HCT116 (cell line): ENCODE data around the gene POMT2. TPM values are rescaled to one million over a fixed set of nuclear protein-coding genes. Genes with fewer than 3 reads are reported as not detected.

Source experiments
- ATAC-seq: fragments of 200-7000 bp; cut with Tn5 transposase; 2 replicates; pipeline ENCODE4 v1.9.1; 2020; ENCODE audit warnings: mild to moderate bottlenecking, moderate library complexity
- BruUV-seq: library from RNA; stranded (reverse); fragments of 400-500 nt; replicated peaks from 2 replicates; lab custom pipeline; 2021; lab: Mats Ljungman, UMichigan
- CTCF ChIA-PET: fragments of 300-600 bp; sonication (Branson Sonifier 250); formaldehyde crosslinking; loops from one replicate; lab custom pipeline; 2021; ENCODE audit warnings: antibody characterized with exemption; lab: Charles Lee
- POLR2A ChIA-PET: fragments of 300-600, 350-600 bp; sonication (Branson Sonifier 250); formaldehyde crosslinking; loops from one replicate; lab custom pipeline; 2021; ENCODE audit warnings: antibody characterized with exemption; lab: Charles Lee
- RAD21 ChIA-PET, 2 experiments: fragments of 300-600 bp; sonication (Branson Sonifier 250); formaldehyde crosslinking; loops; one replicate each; lab custom pipeline; 2023; ENCODE audit warnings: low total read pairs in 2 of 2; ENCODE audit not compliant: uncharacterized antibody in 2 of 2, unreplicated experiment in 2 of 2, low non-redundant PET in 1 of 2; lab: Charles Lee
- DNase-seq: peaks from one replicate; pipeline ENCODE4 v3.0.0-alpha.2; 2010; ENCODE audit warnings: low read depth, low spot score
- H2AFZ ChIP-seq: fragments of 200-600 bp; shearing (Covaris generic), sonication (generic); 2 replicates; pipeline ENCODE4 v1.6.1; 2017; ENCODE audit warnings: low read depth, mixed run types, mixed read lengths, antibody characterized with exemption, low read length; ENCODE audit not compliant: poor library complexity, severe bottlenecking
- H3K27ac ChIP-seq: 2 replicates; pipeline ENCODE4 v1.5.1; 2012; ENCODE audit warnings: low read depth, low read length
- H3K27me3 ChIP-seq: fragments of 200-600 bp; sonication (generic); 2 replicates; pipeline ENCODE4 v1.6.1; 2016; ENCODE audit warnings: mixed run types, low read length, mixed read lengths; ENCODE audit not compliant: insufficient read depth
- H3K36me3 ChIP-seq, 2 experiments: fragments of 200-500 bp in 1 of 2; fragments of 200-600 bp in 1 of 2; sonication (Bioruptor generic) in 1 of 2; sonication (generic) in 1 of 2; 2 replicates each; pipeline versions ENCODE4 v1.5.1 to v1.6.1; 2014 to 2016; ENCODE audit warnings: low read length in 2 of 2, inconsistent platforms in 1 of 2, mixed read lengths in 1 of 2, mixed run types in 1 of 2; ENCODE audit not compliant: insufficient read depth in 2 of 2, control insufficient read depth in 1 of 2
- H3K4me1 ChIP-seq, 2 experiments: fragments of 200-600 bp in 1 of 2; sonication (generic) in 1 of 2; 2 replicates each; pipeline versions ENCODE4 v1.5.1 to v1.6.1; 2012 to 2017; ENCODE audit warnings: low read length in 2 of 2, inconsistent platforms in 1 of 2, mild to moderate bottlenecking in 1 of 2, mixed read lengths in 1 of 2, mixed run types in 1 of 2, moderate library complexity in 1 of 2; ENCODE audit not compliant: insufficient read depth in 2 of 2, control insufficient read depth in 1 of 2
- H3K4me2 ChIP-seq: fragments of 200-600 bp; sonication (generic); 2 replicates; pipeline ENCODE4 v1.6.1; 2017; ENCODE audit warnings: mixed run types, low read length, mixed read lengths
- H3K4me3 ChIP-seq, 2 experiments: fragments of 200-600 bp in 1 of 2; sonication (generic) in 1 of 2; replicated peaks in 1 of 2; 2 replicates each; pipeline ENCODE4 v1.5.1; 2011 to 2016; ENCODE audit warnings: low read length in 2 of 2, control low read depth in 1 of 2, low read depth in 1 of 2, mild to moderate bottlenecking in 1 of 2, mixed read lengths in 1 of 2, mixed run types in 1 of 2
- H3K79me2 ChIP-seq: fragments of 200-600 bp; sonication (generic); 2 replicates; pipeline ENCODE4 v1.6.1; 2017; ENCODE audit warnings: mild to moderate bottlenecking, mixed run types, low read length, moderate library complexity, mixed read lengths; ENCODE audit not compliant: insufficient read depth
- H3K9ac ChIP-seq: fragments of 200-600 bp; sonication (generic); 2 replicates; pipeline ENCODE4 v1.6.1; 2016; ENCODE audit warnings: low read length, mixed read lengths
- H3K9me2 ChIP-seq: fragments of 200-600 bp; sonication (generic), shearing (Covaris generic); 2 replicates; pipeline ENCODE4 v1.6.1; 2017; ENCODE audit warnings: mixed run types, mild to moderate bottlenecking, moderate library complexity; ENCODE audit not compliant: insufficient read depth
- H3K9me3 ChIP-seq, 2 experiments: fragments of 200-500 bp in 1 of 2; fragments of 200-600 bp in 1 of 2; sonication (Bioruptor generic) in 1 of 2; sonication (generic) in 1 of 2; 2 replicates each; pipeline ENCODE4 v1.6.1; 2014 to 2017; ENCODE audit warnings: low read length in 2 of 2, mixed read lengths in 2 of 2, inconsistent platforms in 1 of 2, low read depth in 1 of 2, mild to moderate bottlenecking in 1 of 2, mixed run types in 1 of 2, moderate library complexity in 1 of 2; ENCODE audit not compliant: control insufficient read depth in 1 of 2, insufficient read depth in 1 of 2
- H4K20me1 ChIP-seq: fragments of 200-600 bp; sonication (generic), shearing (Covaris generic); 2 replicates; pipeline ENCODE4 v1.6.1; 2017; ENCODE audit warnings: mixed run types, mild to moderate bottlenecking, moderate library complexity; ENCODE audit not compliant: insufficient read depth
- FOSL1 ChIP-seq: IDR thresholded peaks from 2 replicates; pipeline ENCODE4 v1.6.1; 2012; ENCODE audit warnings: low read depth
- RAD21 ChIP-seq: IDR thresholded peaks from 2 replicates; pipeline ENCODE4 v1.6.1; 2012; ENCODE audit warnings: low read depth, mild to moderate bottlenecking
- SIN3A ChIP-seq: IDR thresholded peaks from 2 replicates; pipeline ENCODE4 v1.6.1; 2012; ENCODE audit warnings: low read depth
- SRF ChIP-seq: IDR thresholded peaks from 2 replicates; pipeline ENCODE4 v1.6.1; 2012; ENCODE audit warnings: low read depth
- TCF7L2 ChIP-seq: IDR thresholded peaks from 2 replicates; pipeline ENCODE4 v1.7.0; 2011; ENCODE audit warnings: borderline replicate concordance, inconsistent platforms; ENCODE audit not compliant: insufficient read depth, insufficient read length; ENCODE audit errors: extremely low read depth
- YY1 ChIP-seq: IDR thresholded peaks from 2 replicates; pipeline ENCODE4 v1.6.1; 2011; ENCODE audit warnings: low read length, low read depth, moderate library complexity, mild to moderate bottlenecking; ENCODE audit not compliant: insufficient replicate concordance; ENCODE audit errors: extremely low read depth
- ZNF274 ChIP-seq: fragments of 200-500 bp; sonication (Bioruptor generic); IDR thresholded peaks from 2 replicates; pipeline ENCODE4 v1.6.1; 2014; ENCODE audit warnings: mild to moderate bottlenecking, low read depth, low read length, inconsistent platforms
- intact Hi-C: fragments of 100-400 bp; cut with micrococcal nuclease; formaldehyde crosslinking; loops from 2 replicates; pipeline ENCODE4 v1.10.0; 2022
- total RNA-seq: library from RNA; stranded (reverse); gene quantifications from one replicate; pipeline ENCODE4 v1.2.1, GENCODE V29; 2021; ENCODE audit not compliant: unreplicated experiment
- TF ChIP-seq, protein P1 (sequence below): IDR thresholded peaks from 2 replicates; pipeline ENCODE4 v1.6.1; 2012

Gene POMT2
- total RNA-seq, 1 experiment from 2014 or later, result 30.2 TPM

DNA sequence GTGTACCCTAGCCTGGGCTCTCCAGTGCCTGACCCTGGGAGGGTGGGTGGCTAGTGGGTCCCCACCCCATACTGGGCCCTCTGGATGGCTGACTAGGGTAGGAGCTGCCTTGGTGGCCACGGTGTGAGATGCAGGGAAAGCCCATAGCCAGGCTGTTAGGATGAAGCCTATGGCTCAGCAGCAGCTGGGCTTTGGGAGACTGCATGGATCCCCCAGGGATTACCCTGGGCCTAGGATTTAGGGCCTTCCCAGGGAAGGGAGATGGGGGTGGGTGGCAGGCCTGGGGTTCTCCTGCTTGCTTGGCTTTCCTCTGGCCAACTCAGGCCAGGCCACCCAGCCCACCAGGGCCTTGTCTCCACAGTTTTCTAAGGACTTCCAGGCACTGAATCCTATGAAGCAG, 6.4 kb upstream of the POMT2 start (continued):
- TF ChIP-seq TCF7L2 (no peak), FOSL1 (no peak), ZNF274 (no peak), SIN3A (no peak)
- TF ChIP-seq, protein P1, sequence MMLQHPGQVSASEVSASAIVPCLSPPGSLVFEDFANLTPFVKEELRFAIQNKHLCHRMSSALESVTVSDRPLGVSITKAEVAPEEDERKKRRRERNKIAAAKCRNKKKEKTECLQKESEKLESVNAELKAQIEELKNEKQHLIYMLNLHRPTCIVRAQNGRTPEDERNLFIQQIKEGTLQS, result no peak

DNA sequence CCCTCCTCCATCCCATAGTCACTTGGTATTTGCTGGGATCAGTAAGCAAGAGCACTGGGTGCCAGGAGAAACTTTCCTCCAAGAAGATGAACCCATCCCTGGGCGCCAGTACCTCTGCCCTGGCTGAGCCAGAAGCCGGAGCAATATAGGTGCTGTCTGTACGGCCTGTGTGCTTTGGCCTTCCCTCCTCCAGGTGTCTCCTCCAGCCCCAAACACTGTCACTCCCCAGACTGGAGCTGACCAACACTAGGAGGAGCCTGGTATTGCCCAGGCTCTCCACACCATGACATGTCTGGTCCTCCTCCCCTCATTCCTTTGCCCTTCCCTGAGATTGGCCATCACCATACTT, 5.0 kb upstream of the POMT2 start:
- H3K4me3 ChIP-seq, result no peak overlapping the region
- DNase-seq (no peak), ATAC-seq (no peak)
- H3K36me3 ChIP-seq, result no peaks in the 10 kb centered on the region
- H3K27ac ChIP-seq, result no peak overlapping the region
- H3K79me2 ChIP-seq, result peaks cover 5% of the 10 kb centered on the region; the same call in 1 of the 2 replicates
- no peak overlapping the region for H2AFZ ChIP-seq
- H3K9ac ChIP-seq, result no peak overlapping the region
- H3K9me2 ChIP-seq, result no peaks in the 10 kb centered on the region
- ChIA-PET RAD21 (no interaction called here), CTCF (interaction anchor here (1.4 to 1.5 kb wide), 2 partner anchors 10 to 174 kb away, joined by 4 read pairs; no protein-coding TSS in a partner anchor), POLR2A (no interaction called here)
- peaks cover 8 to 10% of the 10 kb centered on the region in 2 experiments; a peak in 3 of 4 replicates for H3K4me1 ChIP-seq
- no peaks in the 10 kb centered on the region for H3K27me3 ChIP-seq
- H3K4me2 ChIP-seq, result no peak overlapping the region
- no peak for TF ChIP-seq RAD21
- no peak for TF ChIP-seq SRF
- TF ChIP-seq YY1, result no peak
- TF ChIP-seq TCF7L2, result no peak
- no peak for TF ChIP-seq FOSL1
- no TSS peak for BruUV-seq
- intact Hi-C loops, result no loop called here
- no peaks in the 10 kb centered on the region for H4K20me1 ChIP-seq
- no peaks in the 10 kb centered on the region for H3K9me3 ChIP-seq
